GM12878 (cell line): ENCODE measurements around the gene ITGBL1. TPM values are rescaled to one million over a fixed set of nuclear protein-coding genes. Genes with fewer than 3 reads are reported as not detected.

ENCODE experiments used
- ATAC-seq: fragments of 200-7000 bp; cut with Tn5 transposase; 3 replicates; pipeline ENCODE4 v1.9.1; 2020; ENCODE audit warnings: mild to moderate bottlenecking, moderate library complexity
- BruUV-seq: library from RNA; stranded (reverse); fragments of 400-500 nt; replicated peaks from 2 replicates; lab custom pipeline; 2021; lab: Mats Ljungman, UMichigan
- CTCF ChIA-PET: fragments of 300-600 bp; sonication (Branson Sonifier 250); formaldehyde crosslinking; extraction: SDS; loops from one replicate; lab custom pipeline; 2021; ENCODE audit warnings: inconsistent platforms; lab: Yijun Ruan, JAX
- POLR2A ChIA-PET: fragments of 350-600 bp; formaldehyde crosslinking; extraction: SDS; loops from one replicate; lab custom pipeline; 2021; ENCODE audit warnings: inconsistent platforms; lab: Charles Lee
- RAD21 ChIA-PET: fragments of 300-600 bp; sonication (Branson Sonifier 250); formaldehyde crosslinking; loops from one replicate; lab custom pipeline; 2023; ENCODE audit warnings: antibody characterized with exemption; ENCODE audit not compliant: unreplicated experiment; lab: Charles Lee
- SMC1A ChIA-PET: fragments of 300-600 bp; sonication (Branson Sonifier 250); formaldehyde crosslinking; loops from one replicate; lab custom pipeline; 2023; ENCODE audit not compliant: unreplicated experiment, uncharacterized antibody; lab: Charles Lee
- DNase-seq: peaks from one replicate; pipeline ENCODE4 v3.0.0-alpha.2; 2011; ENCODE audit warnings: low read depth, low spot score
- FAIRE-seq: peaks from 3 replicates; lab custom pipeline; 2011; peaks lifted over from hg19 to GRCh38; lab: Jason Lieb, UNC
- H2AFZ ChIP-seq: 2 replicates; pipeline ENCODE4 v1.6.0; 2011; ENCODE audit warnings: low read depth, low read length, control low read depth; ENCODE audit not compliant: control insufficient read depth
- H3K27ac ChIP-seq: 2 replicates; pipeline ENCODE4 v1.5.1; 2011; ENCODE audit warnings: control low read depth; ENCODE audit not compliant: control insufficient read depth, insufficient read depth
- H3K27me3 ChIP-seq, 2 experiments: replicated peaks in 1 of 2; 2 replicates each; pipeline versions ENCODE4 v1.6.0 to v1.6.1; 2011; ENCODE audit warnings: low read length in 1 of 2; ENCODE audit not compliant: control insufficient read depth in 2 of 2, insufficient read depth in 2 of 2
- H3K36me3 ChIP-seq, 2 experiments: 2 replicates each; pipeline ENCODE4 v1.5.1; 2011; ENCODE audit warnings: low read length in 1 of 2; ENCODE audit not compliant: control insufficient read depth in 2 of 2, insufficient read depth in 2 of 2
- H3K4me1 ChIP-seq: 2 replicates; pipeline ENCODE4 v1.6.1; 2011; ENCODE audit warnings: mild to moderate bottlenecking, low read length, moderate library complexity, mixed read lengths; ENCODE audit not compliant: control insufficient read depth, insufficient read depth
- H3K4me2 ChIP-seq: 2 replicates; pipeline ENCODE4 v1.6.0; 2011; ENCODE audit warnings: control low read depth; ENCODE audit not compliant: control insufficient read depth, insufficient read depth
- H3K4me3 ChIP-seq: fragments of 200-600 bp; sonication (generic); 2 replicates; pipeline ENCODE4 v1.5.1; 2016
- H3K79me2 ChIP-seq: 2 replicates; pipeline ENCODE4 v1.6.0; 2011; ENCODE audit warnings: low read length; ENCODE audit not compliant: control insufficient read depth, insufficient read depth
- H3K9ac ChIP-seq: 2 replicates; pipeline ENCODE4 v1.8.0; 2011; ENCODE audit warnings: low read length, control low read depth, mixed read lengths; ENCODE audit not compliant: control insufficient read depth, insufficient read depth
- H3K9me3 ChIP-seq: replicated peaks from 3 replicates; pipeline ENCODE4 v1.5.1; 2011; ENCODE audit warnings: mild to moderate bottlenecking, low read length; ENCODE audit not compliant: control insufficient read depth, insufficient read depth
- H4K20me1 ChIP-seq: 2 replicates; pipeline ENCODE4 v1.6.0; 2011; ENCODE audit not compliant: control insufficient read depth, insufficient read depth
- CBX3 ChIP-seq: fragments of 200-600 bp; sonication (generic); IDR thresholded peaks from 2 replicates; pipeline ENCODE4 v1.6.1; 2016; ENCODE audit warnings: low read depth, borderline replicate concordance
- CHD1 ChIP-seq: IDR thresholded peaks from 2 replicates; pipeline ENCODE4 v1.6.1; 2012; ENCODE audit warnings: low read depth, low read length, improper control_type of control experiment
- ESRRA ChIP-seq: IDR thresholded peaks from 2 replicates; pipeline ENCODE4 v1.6.1; 2012; ENCODE audit warnings: mild to moderate bottlenecking, low read length, improper control_type of control experiment
- LARP7 ChIP-seq: fragments of 450-650 bp; IDR thresholded peaks from 2 replicates; pipeline ENCODE4 v1.6.1; 2017; ENCODE audit warnings: mild to moderate bottlenecking
- MEF2A ChIP-seq: IDR thresholded peaks from 2 replicates; pipeline ENCODE4 v1.6.1; 2011; ENCODE audit warnings: low read depth, mild to moderate bottlenecking, low read length, moderate library complexity; ENCODE audit not compliant: insufficient read depth
- RAD51 ChIP-seq: fragments of 450-650 bp; IDR thresholded peaks from 2 replicates; pipeline ENCODE4 v1.6.1; 2016; ENCODE audit warnings: moderate library complexity, mild to moderate bottlenecking, inconsistent platforms
- RB1 ChIP-seq: fragments of 450-650 bp; formaldehyde crosslinking; IDR thresholded peaks from 2 replicates; pipeline ENCODE4 v1.6.1; 2017; ENCODE audit warnings: mild to moderate bottlenecking, borderline replicate concordance
- SUZ12 ChIP-seq: fragments of 200-600 bp; sonication (generic); IDR thresholded peaks from one replicate; pipeline ENCODE4 v1.6.1; 2018; ENCODE audit warnings: antibody characterized with exemption, mild to moderate bottlenecking; ENCODE audit not compliant: unreplicated experiment
- TCF12 ChIP-seq: IDR thresholded peaks from 2 replicates; pipeline ENCODE4 v1.6.1; 2011; ENCODE audit warnings: low read depth, mild to moderate bottlenecking, low read length
- YY1 ChIP-seq: IDR thresholded peaks from 2 replicates; pipeline ENCODE4 v1.6.1; 2011; ENCODE audit warnings: low read depth, mild to moderate bottlenecking, low read length
- WGBS: methylation state at CpG from one replicate; pipeline ENCODE4 v1.1.6; 2016; ENCODE audit warnings: low lambda C conversion rate; ENCODE audit not compliant: insufficient replicate concordance, insufficient coverage; ENCODE audit errors: missing lambda C conversion rate; 5-methylcytosine and 5-hydroxymethylcytosine counted together
- in situ Hi-C: fragments of 300-500 bp; cut with MboI; formaldehyde crosslinking; loops from 9 replicates; pipeline ENCODE4 v1.14.3; 2018; ENCODE audit warnings: mixed read lengths
- intact Hi-C: fragments of 100-400 bp; cut with micrococcal nuclease; formaldehyde crosslinking; loops from one replicate; pipeline ENCODE4 v1.14.2; 2022; ENCODE audit not compliant: unreplicated experiment
- polyA plus RNA-seq, 11 experiments: library from polyadenylated mRNA; depleted of rRNA in 4 of 11; unstranded in 6 of 11; stranded (reverse) in 5 of 11; fragments of >200 nt; fragmentation: Nextera tagmentation in 4 of 11; fragmentation: Illumina TruSeq in 1 of 11; extraction: Ambion mirVana in 4 of 11; extraction: Trizol in 1 of 11; gene quantifications; 1 replicate in 1 of 11; 2 replicates in 10 of 11; pipeline versions ENCODE4 v1.2.1 to v1.2.3, GENCODE V29; 2011 to 2016; ENCODE audit warnings: inconsistent platforms in 2 of 11, missing spikeins in 2 of 11, low read depth in 1 of 11
- total RNA-seq, 4 experiments: library from RNA; depleted of rRNA in 3 of 4; stranded (reverse); fragments of >200 nt in 3 of 4; fragmentation: Illumina TruSeq in 1 of 4; extraction: Trizol in 1 of 4; gene quantifications; 2 replicates each; pipeline versions ENCODE4 v1.2.1 to v1.2.3, GENCODE V29; 2013 to 2021
- TF ChIP-seq, protein P1 (sequence below): fragments of 450-650 bp; IDR thresholded peaks from 2 replicates; pipeline ENCODE4 v1.6.1; 2016; ENCODE audit warnings: mild to moderate bottlenecking, moderate library complexity, borderline replicate concordance
- TF ChIP-seq, protein P2 (sequence below): fragments of 450-650 bp; IDR thresholded peaks from 2 replicates; pipeline ENCODE4 v1.6.1; 2017; ENCODE audit warnings: mild to moderate bottlenecking, low read depth, inconsistent platforms; ENCODE audit not compliant: poor library complexity, severe bottlenecking
- TF ChIP-seq, protein P3 (sequence below): fragments of 450-650 bp; formaldehyde crosslinking; IDR thresholded peaks from 2 replicates; pipeline ENCODE4 v1.4.0; 2020; ENCODE audit warnings: mild to moderate bottlenecking, moderate library complexity
- TF ChIP-seq, protein P4 (sequence below): fragments of 450-650 bp; IDR thresholded peaks from 2 replicates; pipeline ENCODE4 v1.6.1; 2016; ENCODE audit warnings: mild to moderate bottlenecking

ITGBL1 gene
- total and polyA plus RNA-seq, 10 of the 15 experiments (the other 5 are each of a cell fraction or from before 2014, with no cell fraction given) = 0.17 to 2.8 (median 0.28) TPM; not detected in 3

DNA sequence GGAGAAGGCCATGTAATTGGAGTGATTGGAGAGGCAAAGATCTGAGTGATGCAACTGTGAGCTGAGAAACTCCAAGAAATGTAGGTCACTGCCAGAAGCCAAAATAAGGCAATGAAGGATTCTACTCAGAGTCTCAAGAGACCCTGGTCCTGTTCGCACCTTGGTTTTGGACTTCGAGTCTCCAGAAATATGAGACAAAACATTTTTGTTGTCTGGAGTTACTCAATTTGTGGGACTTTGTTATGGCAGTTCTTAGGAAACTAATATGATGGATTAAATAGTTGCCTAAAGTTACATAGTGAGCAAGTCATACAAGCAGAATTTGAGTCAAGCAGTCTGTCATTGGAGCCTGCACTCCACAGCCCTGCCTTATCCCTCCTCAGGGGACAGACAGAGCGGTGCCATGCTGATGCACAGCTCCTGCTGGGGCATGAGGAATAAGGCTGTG, 104.2 kb downstream of the ITGBL1 start:
- in situ Hi-C loops = no loop called here
- Histone ChIP-seq H3K79me2 (no peaks in the 10 kb centered on the region), H4K20me1 (no peaks in the 10 kb centered on the region), H3K27ac (no peak overlapping the region), H3K4me3 (no peak overlapping the region), H3K9me3 (no peaks in the 10 kb centered on the region), H3K27me3 (no peaks in the 10 kb centered on the region), H3K4me1 (no peaks in the 10 kb centered on the region), H3K9ac (no peak overlapping the region), H3K4me2 (no peak overlapping the region), H2AFZ (no peak overlapping the region), H3K36me3 (no peaks in the 10 kb centered on the region)
- ChIA-PET SMC1A (interaction anchor here (2.1 kb wide), 1 partner anchor 16 kb away, joined by 5 read pairs; no protein-coding TSS in a partner anchor), RAD21 (no interaction called here), CTCF (no interaction called here), POLR2A (no interaction called here)
- FAIRE-seq = no peak
- no TSS peak for BruUV-seq
- DNase-seq = no peak
- 9% methylated on average over 3 of the region's 3 CpGs for WGBS
- intact Hi-C loops = no loop called here
- ATAC-seq = no peak
- TF ChIP-seq CHD1 = no peak
- TF ChIP-seq, protein P1, sequence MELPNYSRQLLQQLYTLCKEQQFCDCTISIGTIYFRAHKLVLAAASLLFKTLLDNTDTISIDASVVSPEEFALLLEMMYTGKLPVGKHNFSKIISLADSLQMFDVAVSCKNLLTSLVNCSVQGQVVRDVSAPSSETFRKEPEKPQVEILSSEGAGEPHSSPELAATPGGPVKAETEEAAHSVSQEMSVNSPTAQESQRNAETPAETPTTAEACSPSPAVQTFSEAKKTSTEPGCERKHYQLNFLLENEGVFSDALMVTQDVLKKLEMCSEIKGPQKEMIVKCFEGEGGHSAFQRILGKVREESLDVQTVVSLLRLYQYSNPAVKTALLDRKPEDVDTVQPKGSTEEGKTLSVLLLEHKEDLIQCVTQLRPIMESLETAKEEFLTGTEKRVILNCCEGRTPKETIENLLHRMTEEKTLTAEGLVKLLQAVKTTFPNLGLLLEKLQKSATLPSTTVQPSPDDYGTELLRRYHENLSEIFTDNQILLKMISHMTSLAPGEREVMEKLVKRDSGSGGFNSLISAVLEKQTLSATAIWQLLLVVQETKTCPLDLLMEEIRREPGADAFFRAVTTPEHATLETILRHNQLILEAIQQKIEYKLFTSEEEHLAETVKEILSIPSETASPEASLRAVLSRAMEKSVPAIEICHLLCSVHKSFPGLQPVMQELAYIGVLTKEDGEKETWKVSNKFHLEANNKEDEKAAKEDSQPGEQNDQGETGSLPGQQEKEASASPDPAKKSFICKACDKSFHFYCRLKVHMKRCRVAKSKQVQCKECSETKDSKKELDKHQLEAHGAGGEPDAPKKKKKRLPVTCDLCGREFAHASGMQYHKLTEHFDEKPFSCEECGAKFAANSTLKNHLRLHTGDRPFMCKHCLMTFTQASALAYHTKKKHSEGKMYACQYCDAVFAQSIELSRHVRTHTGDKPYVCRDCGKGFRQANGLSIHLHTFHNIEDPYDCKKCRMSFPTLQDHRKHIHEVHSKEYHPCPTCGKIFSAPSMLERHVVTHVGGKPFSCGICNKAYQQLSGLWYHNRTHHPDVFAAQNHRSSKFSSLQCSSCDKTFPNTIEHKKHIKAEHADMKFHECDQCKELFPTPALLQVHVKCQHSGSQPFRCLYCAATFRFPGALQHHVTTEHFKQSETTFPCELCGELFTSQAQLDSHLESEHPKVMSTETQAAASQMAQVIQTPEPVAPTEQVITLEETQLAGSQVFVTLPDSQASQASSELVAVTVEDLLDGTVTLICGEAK = no peak
- TF ChIP-seq MEF2A = no peak
- TF ChIP-seq TCF12 = no peak
- no peak for TF ChIP-seq SUZ12
- no peak for TF ChIP-seq RB1
- TF ChIP-seq RAD51 = no peak
- TF ChIP-seq LARP7 = no peak
- TF ChIP-seq YY1 = no peak
- no peak for TF ChIP-seq CBX3
- TF ChIP-seq, protein P2, sequence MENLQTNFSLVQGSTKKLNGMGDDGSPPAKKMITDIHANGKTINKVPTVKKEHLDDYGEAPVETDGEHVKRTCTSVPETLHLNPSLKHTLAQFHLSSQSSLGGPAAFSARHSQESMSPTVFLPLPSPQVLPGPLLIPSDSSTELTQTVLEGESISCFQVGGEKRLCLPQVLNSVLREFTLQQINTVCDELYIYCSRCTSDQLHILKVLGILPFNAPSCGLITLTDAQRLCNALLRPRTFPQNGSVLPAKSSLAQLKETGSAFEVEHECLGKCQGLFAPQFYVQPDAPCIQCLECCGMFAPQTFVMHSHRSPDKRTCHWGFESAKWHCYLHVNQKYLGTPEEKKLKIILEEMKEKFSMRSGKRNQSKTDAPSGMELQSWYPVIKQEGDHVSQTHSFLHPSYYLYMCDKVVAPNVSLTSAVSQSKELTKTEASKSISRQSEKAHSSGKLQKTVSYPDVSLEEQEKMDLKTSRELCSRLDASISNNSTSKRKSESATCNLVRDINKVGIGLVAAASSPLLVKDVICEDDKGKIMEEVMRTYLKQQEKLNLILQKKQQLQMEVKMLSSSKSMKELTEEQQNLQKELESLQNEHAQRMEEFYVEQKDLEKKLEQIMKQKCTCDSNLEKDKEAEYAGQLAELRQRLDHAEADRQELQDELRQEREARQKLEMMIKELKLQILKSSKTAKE = no peak
- no peak for TF ChIP-seq ESRRA
- TF ChIP-seq, protein P3, sequence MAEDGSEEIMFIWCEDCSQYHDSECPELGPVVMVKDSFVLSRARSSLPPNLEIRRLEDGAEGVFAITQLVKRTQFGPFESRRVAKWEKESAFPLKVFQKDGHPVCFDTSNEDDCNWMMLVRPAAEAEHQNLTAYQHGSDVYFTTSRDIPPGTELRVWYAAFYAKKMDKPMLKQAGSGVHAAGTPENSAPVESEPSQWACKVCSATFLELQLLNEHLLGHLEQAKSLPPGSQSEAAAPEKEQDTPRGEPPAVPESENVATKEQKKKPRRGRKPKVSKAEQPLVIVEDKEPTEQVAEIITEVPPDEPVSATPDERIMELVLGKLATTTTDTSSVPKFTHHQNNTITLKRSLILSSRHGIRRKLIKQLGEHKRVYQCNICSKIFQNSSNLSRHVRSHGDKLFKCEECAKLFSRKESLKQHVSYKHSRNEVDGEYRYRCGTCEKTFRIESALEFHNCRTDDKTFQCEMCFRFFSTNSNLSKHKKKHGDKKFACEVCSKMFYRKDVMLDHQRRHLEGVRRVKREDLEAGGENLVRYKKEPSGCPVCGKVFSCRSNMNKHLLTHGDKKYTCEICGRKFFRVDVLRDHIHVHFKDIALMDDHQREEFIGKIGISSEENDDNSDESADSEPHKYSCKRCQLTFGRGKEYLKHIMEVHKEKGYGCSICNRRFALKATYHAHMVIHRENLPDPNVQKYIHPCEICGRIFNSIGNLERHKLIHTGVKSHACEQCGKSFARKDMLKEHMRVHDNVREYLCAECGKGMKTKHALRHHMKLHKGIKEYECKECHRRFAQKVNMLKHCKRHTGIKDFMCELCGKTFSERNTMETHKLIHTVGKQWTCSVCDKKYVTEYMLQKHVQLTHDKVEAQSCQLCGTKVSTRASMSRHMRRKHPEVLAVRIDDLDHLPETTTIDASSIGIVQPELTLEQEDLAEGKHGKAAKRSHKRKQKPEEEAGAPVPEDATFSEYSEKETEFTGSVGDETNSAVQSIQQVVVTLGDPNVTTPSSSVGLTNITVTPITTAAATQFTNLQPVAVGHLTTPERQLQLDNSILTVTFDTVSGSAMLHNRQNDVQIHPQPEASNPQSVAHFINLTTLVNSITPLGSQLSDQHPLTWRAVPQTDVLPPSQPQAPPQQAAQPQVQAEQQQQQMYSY = no peak
- TF ChIP-seq, protein P4, sequence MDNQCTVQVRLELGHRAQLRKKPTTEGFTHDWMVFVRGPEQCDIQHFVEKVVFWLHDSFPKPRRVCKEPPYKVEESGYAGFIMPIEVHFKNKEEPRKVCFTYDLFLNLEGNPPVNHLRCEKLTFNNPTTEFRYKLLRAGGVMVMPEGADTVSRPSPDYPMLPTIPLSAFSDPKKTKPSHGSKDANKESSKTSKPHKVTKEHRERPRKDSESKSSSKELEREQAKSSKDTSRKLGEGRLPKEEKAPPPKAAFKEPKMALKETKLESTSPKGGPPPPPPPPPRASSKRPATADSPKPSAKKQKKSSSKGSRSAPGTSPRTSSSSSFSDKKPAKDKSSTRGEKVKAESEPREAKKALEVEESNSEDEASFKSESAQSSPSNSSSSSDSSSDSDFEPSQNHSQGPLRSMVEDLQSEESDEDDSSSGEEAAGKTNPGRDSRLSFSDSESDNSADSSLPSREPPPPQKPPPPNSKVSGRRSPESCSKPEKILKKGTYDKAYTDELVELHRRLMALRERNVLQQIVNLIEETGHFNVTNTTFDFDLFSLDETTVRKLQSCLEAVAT = no peak
